Measurements from ENCODE around the gene DMD. TPM values are rescaled to one million over a fixed set of nuclear protein-coding genes. Genes with fewer than 3 reads are reported as not detected.

Gene DMD
- total RNA-seq, 1 donor from 2014 or later = 2.5 TPM

- H3K27me3 ChIP-seq (ENCODE audit: control insufficient read depth, insufficient read depth, low read length) = no peaks in the 10 kb centered on the region
- no peak overlapping the region for H3K4me3 ChIP-seq (ENCODE audit: low read depth, low read length)
- no peaks in the 10 kb centered on the region for H3K36me3 ChIP-seq (ENCODE audit: control insufficient read depth, insufficient read depth, low read length)
- no peak for TF ChIP-seq CTCF (IDR thresholded peaks at IDR 0.05; ENCODE audit: insufficient read depth, low read length, poor library complexity, severe bottlenecking)
- DNase-seq (ENCODE audit: low read depth) = no peak
These were observed 1341.1 kb downstream of the DMD start for GRCh38 chrX:31870267-31870666.

GRCh38 chrX:31860686-31861085 is 1350.7 kb downstream of the DMD start:
- H3K4me3 ChIP-seq (ENCODE audit: low read depth, low read length) = no peak overlapping the region

GRCh38 chrX:31858915-31859314 is 1352.4 kb downstream of the DMD start:
- Histone ChIP-seq H3K27me3 (ENCODE audit: control insufficient read depth, insufficient read depth, low read length) (no peaks in the 10 kb centered on the region), H3K36me3 (ENCODE audit: control insufficient read depth, insufficient read depth, low read length) (no peaks in the 10 kb centered on the region), H3K4me3 (ENCODE audit: low read depth, low read length) (no peak overlapping the region)
- no peak for TF ChIP-seq CTCF (IDR thresholded peaks at IDR 0.05; ENCODE audit: insufficient read depth, low read length, poor library complexity, severe bottlenecking)
- DNase-seq (ENCODE audit: low read depth) = no peak

More at GRCh38 chrX:31860686-31861085, 1350.7 kb downstream of the DMD start:
- no peak for DNase-seq (ENCODE audit: low read depth)
- H3K27me3 ChIP-seq (ENCODE audit: control insufficient read depth, insufficient read depth, low read length) = no peaks in the 10 kb centered on the region
- no peaks in the 10 kb centered on the region for H3K36me3 ChIP-seq (ENCODE audit: control insufficient read depth, insufficient read depth, low read length)
- no peak for TF ChIP-seq CTCF (IDR thresholded peaks at IDR 0.05; ENCODE audit: insufficient read depth, low read length, poor library complexity, severe bottlenecking)

- no peaks in the 10 kb centered on the region for H3K27me3 ChIP-seq (ENCODE audit: control insufficient read depth, insufficient read depth, low read length)
- H3K36me3 ChIP-seq (ENCODE audit: control insufficient read depth, insufficient read depth, low read length) = no peaks in the 10 kb centered on the region
- no peak for DNase-seq (ENCODE audit: low read depth)
- TF ChIP-seq CTCF (IDR thresholded peaks at IDR 0.05; ENCODE audit: insufficient read depth, low read length, poor library complexity, severe bottlenecking) = no peak
- H3K4me3 ChIP-seq (ENCODE audit: low read depth, low read length) = no peak overlapping the region
These were observed 1356.6 kb downstream of the DMD start for GRCh38 chrX:31854716-31855115.

- H3K27me3 ChIP-seq (ENCODE audit: control insufficient read depth, insufficient read depth, low read length) = no peaks in the 10 kb centered on the region
- no peak for DNase-seq (ENCODE audit: low read depth)
- H3K4me3 ChIP-seq (ENCODE audit: low read depth, low read length) = no peak overlapping the region
- no peak for TF ChIP-seq CTCF (IDR thresholded peaks at IDR 0.05; ENCODE audit: insufficient read depth, low read length, poor library complexity, severe bottlenecking)
- no peaks in the 10 kb centered on the region for H3K36me3 ChIP-seq (ENCODE audit: control insufficient read depth, insufficient read depth, low read length)
These were observed 1359.6 kb downstream of the DMD start for GRCh38 chrX:31851761-31852160.

GRCh38 chrX:31847773-31848172 is 1363.6 kb downstream of the DMD start:
- no peak overlapping the region for H3K4me3 ChIP-seq (ENCODE audit: low read depth, low read length)
- no peak for TF ChIP-seq CTCF (IDR thresholded peaks at IDR 0.05; ENCODE audit: insufficient read depth, low read length, poor library complexity, severe bottlenecking)
- no peaks in the 10 kb centered on the region for H3K36me3 ChIP-seq (ENCODE audit: control insufficient read depth, insufficient read depth, low read length)
- no peak for DNase-seq (ENCODE audit: low read depth)
- no peaks in the 10 kb centered on the region for H3K27me3 ChIP-seq (ENCODE audit: control insufficient read depth, insufficient read depth, low read length)

Measured in kidney epithelial cell (primary cell).